ENCODE results near the gene CLDN15. TPM values are rescaled to one million over a fixed set of nuclear protein-coding genes. Genes with fewer than 3 reads are reported as not detected.
A peak's percentile ranks its signal among the peaks of the same experiment; 100 is the strongest.

Gene CLDN15
- total RNA-seq, 1 experiment from 2014 or later, result 10.0 TPM

- DNase-seq (ENCODE audit: extremely low read depth, low read depth), result peak; percentile 89
Measured at GRCh38 chr7:101244375-101245146, 7.0 kb upstream of the CLDN15 start, which contains the start of gene FIS1. Gene FIS1, minus strand, starts transcription at chr7:101245081. Its CDS starts 77 bp downstream, at chr7:101245004.

GRCh38 chr7:101243646-101244374 is 6.2 kb upstream of the CLDN15 start:
- no peak for DNase-seq (ENCODE audit: extremely low read depth, low read depth)

GRCh38 chr7:101241443-101242349 is 4.1 kb upstream of the CLDN15 start:
- no peak for DNase-seq (ENCODE audit: extremely low read depth, low read depth)

- no peak for DNase-seq (ENCODE audit: extremely low read depth, low read depth)
Measured at GRCh38 chr7:101241015-101241363, 3.4 kb upstream of the CLDN15 start.

- no peak for DNase-seq (ENCODE audit: extremely low read depth, low read depth)
Measured at GRCh38 chr7:101240226-101241014, 2.8 kb upstream of the CLDN15 start.

GRCh38 chr7:101239951-101240220 is 2.3 kb upstream of the CLDN15 start:
- no peak for DNase-seq (ENCODE audit: extremely low read depth, low read depth)

GRCh38 chr7:101239191-101239950 is 1.8 kb upstream of the CLDN15 start:
- DNase-seq (ENCODE audit: extremely low read depth, low read depth), result no peak

- no peak for DNase-seq (ENCODE audit: extremely low read depth, low read depth)
Measured at GRCh38 chr7:101238226-101239182, 902 bp upstream of the CLDN15 start.

- DNase-seq (ENCODE audit: extremely low read depth, low read depth), result no peak
Measured at GRCh38 chr7:101236292-101236835, 1.2 kb downstream of the CLDN15 start.

GRCh38 chr7:101235522-101235921 is 2.1 kb downstream of the CLDN15 start:
- DNase-seq (ENCODE audit: extremely low read depth, low read depth), result no peak

GRCh38 chr7:101235050-101235449 is 2.6 kb downstream of the CLDN15 start:
- DNase-seq (ENCODE audit: extremely low read depth, low read depth), result no peak

- no peak for DNase-seq (ENCODE audit: extremely low read depth, low read depth)
Measured at GRCh38 chr7:101234636-101235035, 3.0 kb downstream of the CLDN15 start.

- DNase-seq (ENCODE audit: extremely low read depth, low read depth), result no peak
Measured at GRCh38 chr7:101233907-101234547, 3.6 kb downstream of the CLDN15 start.

- no peak for DNase-seq (ENCODE audit: extremely low read depth, low read depth)
Measured at GRCh38 chr7:101232141-101232850, 5.3 kb downstream of the CLDN15 start.

GRCh38 chr7:101231644-101232043 is 6.0 kb downstream of the CLDN15 start:
- no peak for DNase-seq (ENCODE audit: extremely low read depth, low read depth)

GRCh38 chr7:101226721-101227120 is 10.9 kb downstream of the CLDN15 start:
- no peak for DNase-seq (ENCODE audit: extremely low read depth, low read depth)

- no peak for DNase-seq (ENCODE audit: extremely low read depth, low read depth)
Measured at GRCh38 chr7:101225650-101226049, 12.0 kb downstream of the CLDN15 start.

All from NCI-H460 (cell line).